HCEC 1CT (cell line): Measurements from ENCODE around the gene CHSY3.
A peak's percentile ranks its signal among the peaks of the same experiment; 100 is the strongest.

Experiments
- DNase-seq: peaks from one replicate; pipeline ENCODE4 v3.0.0-alpha.2; 2017

Gene CHSY3

DNA sequence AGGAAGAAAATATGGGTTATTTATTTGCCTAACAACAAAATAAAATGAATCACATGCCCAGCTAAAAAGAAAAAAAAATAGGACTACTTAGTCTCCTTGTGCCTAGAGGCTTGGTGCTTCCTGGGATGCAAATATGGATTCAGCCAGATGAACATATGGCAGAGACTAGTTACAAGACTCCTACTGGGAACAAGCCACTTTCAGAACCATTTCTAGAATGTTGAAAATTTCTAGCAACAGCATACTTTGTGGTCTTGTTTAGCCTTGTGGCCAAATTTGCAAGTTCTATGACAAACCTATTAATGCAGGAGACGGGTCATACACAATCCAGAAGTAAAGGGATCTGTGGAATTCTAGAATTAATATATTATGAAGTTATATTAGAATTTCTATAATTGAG is 198.7 kb downstream of the CHSY3 start:
- DNase-seq = no peak

DNA sequence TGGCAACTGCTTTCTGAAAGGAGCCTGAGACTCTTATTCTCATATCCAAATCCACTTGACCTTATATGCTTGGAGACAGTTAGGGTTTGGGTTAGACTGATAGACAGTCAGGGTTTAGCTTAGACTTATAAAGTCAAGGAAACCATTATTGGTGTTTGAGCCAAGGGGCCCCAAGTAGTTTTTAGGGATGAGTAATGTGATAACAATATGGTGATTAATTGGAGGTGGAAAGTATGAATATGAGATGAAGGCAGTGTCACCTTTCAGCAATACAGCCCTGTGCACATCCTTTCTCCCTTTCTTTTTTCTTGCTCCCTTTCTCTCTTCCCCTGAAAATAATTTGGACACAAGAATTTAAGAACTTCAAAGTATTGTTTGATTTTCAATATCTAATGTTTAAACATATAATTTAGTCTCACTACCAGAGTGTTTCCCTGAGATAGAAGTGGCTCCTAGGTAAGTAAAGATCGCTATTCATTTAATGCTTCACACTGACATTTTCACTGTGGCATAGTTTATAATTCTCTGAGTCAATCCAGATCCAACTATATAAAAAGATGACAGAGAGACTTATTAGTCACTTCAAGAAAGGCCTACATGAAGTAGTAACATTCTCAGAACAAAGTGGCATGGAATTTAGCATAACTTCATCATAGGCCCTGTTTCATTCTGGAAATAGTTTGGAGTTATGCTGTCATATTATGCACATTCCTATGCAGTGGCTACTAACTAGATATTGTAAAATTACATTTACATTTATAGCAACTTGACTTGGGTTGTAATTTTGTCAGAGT is 200.8 kb downstream of the CHSY3 start:
- peak; percentile 61 for DNase-seq

DNA sequence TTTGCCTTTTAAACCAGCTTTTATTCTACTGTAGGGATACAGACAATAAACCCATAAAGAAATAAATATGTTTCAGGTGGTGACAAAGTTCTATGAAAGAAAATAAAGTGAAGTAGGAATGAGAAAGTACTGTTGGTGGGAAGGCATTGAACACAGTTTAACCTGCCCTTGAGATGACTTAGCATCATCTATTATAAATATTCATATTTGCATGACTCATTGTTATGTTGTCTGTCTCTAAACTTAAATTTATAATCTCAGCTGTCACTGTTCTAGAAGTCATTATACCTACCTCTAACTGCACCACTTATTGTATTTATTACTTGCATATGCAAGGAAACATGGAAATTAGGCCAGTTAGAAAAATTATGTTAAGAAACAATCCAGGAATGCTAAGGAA is 202.2 kb downstream of the CHSY3 start:
- DNase-seq = peak; percentile 29

DNA sequence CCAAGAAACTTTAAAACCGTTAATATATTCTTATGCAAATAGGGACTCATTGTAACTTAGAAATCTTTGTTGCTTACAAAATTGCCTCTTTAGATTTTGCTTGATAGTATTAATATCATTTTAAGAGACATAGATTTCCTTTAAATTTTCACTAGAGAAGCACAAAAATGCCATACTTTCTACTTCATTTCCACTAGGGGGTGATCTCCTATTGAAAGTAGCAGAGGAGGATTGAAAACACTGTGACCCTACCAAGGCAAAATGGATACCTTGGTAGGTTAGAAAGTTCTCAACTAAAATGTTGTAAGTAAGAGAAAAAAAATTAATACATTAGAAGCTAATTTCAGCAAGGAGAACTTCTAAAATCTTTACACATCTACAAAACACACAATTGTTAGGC is 204.9 kb downstream of the CHSY3 start:
- DNase-seq = peak; percentile 72

- no peak for DNase-seq
These were observed 206.1 kb downstream of the CHSY3 start for GRCh38 chr5:130110328-130110727.

- peak; percentile 44 for DNase-seq
These were observed 207.5 kb downstream of the CHSY3 start for GRCh38 chr5:130111746-130112145.

GRCh38 chr5:130112246-130112645 is 208.0 kb downstream of the CHSY3 start:
- no peak for DNase-seq

DNA sequence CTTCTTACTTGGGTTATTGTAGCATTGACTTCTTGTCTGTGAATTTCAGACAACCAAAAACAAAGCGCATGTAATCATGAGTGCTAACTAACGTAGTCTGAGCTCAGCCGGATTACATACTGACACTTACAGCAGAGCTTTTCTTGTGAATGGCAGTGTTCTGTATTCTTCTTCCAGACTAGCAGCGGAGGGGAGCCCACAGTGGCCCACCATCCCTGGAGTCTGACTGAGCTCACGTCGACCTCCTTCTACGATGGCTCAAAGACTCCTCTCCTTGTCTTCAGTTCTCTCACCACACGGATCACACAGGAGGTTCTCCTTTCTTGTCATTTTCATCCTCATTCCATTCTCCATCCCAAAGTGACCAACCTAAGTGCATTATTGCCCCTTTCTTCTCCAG is 211.4 kb downstream of the CHSY3 start:
- DNase-seq = no peak

DNA sequence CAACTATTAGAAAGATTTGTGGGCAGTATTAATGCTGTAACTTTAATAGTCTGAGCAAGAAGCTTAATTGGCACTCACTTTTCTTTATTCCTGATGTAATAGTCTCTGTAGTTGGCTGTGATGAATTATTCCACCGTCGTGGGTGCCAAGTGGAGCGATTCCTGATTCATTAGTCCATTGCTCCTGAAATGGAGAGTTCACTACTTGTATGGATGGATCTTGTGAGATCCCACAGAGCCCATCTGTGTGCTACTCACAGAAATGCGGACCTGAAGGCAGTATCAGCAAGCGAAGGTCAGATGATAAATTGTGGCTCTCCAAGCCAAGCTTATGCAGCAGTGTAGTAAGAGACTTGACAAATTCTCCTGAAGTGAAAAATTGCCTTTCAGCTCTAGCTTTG is 212.2 kb downstream of the CHSY3 start:
- no peak for DNase-seq

- no peak for DNase-seq
These were observed 212.7 kb downstream of the CHSY3 start for GRCh38 chr5:130116972-130117371.

- no peak for DNase-seq
These were observed 222.5 kb downstream of the CHSY3 start for GRCh38 chr5:130126746-130127145.

- peak; percentile 89 for DNase-seq
These were observed 231.2 kb downstream of the CHSY3 start for GRCh38 chr5:130135506-130135905.

DNA sequence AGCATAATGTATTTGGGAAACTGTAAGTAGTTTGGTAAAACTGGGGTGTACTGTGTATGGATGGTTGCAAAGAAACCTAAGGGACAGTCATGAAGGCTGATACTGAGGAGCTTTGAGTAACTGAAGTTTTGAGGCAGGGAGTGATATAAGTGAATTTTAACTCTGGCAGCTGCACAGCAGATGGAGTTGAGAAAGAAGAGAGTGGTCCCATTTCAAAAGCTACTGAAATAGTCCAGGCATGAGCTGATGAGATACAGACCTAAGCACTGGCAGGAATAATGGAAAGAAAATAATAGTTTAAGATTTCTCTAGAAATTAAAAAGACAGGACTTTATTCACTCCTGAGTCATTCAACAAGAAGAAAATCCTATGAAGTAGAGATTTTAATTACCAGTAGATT is 232.0 kb downstream of the CHSY3 start:
- peak; percentile 26 for DNase-seq

DNA sequence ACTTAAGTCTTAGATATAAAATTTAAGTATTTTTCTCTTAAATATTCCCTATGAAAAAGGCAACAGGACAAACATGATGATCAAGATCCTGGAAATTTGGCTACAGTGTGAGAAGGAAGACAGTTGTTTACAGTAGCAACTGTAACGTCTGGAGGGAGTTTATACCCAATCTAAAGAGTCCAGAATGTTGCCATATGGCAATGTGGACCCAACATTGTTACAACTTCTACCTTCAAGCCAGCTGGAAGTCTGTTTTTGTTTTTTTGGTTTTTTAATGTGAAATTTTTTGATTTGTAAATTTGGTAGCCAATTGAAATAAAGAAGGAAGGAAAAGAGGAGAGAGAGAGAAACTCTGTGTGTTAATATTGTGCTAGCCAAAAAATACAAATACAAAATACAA is 233.4 kb downstream of the CHSY3 start:
- DNase-seq = peak; percentile 30

- peak; percentile 82 for DNase-seq
These were observed 234.3 kb downstream of the CHSY3 start for GRCh38 chr5:130138406-130139045.

DNA sequence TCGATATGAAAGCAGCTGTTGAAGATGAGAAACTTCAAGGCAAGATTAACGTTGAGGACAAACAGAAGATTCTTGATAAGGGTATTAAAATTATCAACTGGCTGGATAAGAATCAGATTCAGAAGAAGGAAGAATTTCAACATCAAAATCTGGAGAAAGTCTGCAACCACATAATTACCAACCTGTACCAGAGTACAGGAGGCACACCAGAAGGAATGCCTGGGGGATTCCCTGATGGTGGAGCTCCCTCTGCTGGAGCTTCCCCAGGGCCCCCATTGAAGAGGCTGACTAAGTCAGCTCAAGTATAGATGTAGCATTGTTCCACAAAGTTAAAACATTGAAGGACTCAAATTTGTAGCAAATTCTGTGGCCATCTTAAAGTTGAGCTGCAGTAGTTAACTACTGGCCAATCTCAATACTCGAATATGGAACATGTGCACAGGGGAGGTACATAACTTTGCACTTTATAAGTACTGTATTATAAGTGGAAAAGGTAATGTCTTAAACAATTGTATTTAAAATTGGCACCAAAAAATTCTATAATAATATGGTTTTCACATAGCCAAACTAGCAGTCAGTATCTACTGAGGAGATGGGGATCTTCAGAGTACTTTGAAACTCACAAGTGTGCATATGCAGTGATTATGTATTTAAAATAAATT is 237.5 kb downstream of the CHSY3 start:
- DNase-seq = peak; percentile 47

- DNase-seq = no peak
These were observed 247.0 kb downstream of the CHSY3 start for GRCh38 chr5:130151239-130151638.

DNA sequence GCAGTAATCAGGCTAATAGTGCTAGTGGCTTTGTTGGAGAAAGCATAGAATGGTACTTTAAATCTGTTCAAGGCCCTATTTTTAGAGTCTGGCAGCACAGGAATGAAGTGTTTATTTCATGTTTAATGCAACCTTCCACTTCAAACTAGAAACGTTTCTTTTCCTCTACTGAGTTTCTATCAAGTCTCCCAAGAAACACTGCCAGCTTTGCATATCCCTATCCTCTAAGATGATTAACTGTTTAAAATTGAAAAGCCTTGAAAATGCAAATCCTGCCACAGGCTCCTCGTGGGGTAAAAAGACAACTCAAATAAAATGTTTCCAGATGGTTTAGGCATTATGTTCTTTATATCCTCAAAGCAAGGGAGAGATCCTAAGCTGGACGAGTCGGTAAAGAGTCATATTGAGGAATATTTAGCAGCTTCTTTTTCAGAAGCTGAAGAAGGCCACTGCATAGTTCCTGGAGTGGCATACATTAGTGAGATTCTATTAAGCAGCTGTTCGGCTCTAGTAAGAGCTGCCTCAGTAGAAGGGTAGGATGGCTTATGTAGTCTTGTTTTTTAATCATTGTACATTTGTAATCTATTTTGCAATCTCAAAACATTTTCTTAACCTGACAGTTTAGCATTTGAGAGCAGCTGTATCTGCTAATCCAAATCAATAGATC is 251.2 kb downstream of the CHSY3 start:
- peak; percentile 13 for DNase-seq

DNA sequence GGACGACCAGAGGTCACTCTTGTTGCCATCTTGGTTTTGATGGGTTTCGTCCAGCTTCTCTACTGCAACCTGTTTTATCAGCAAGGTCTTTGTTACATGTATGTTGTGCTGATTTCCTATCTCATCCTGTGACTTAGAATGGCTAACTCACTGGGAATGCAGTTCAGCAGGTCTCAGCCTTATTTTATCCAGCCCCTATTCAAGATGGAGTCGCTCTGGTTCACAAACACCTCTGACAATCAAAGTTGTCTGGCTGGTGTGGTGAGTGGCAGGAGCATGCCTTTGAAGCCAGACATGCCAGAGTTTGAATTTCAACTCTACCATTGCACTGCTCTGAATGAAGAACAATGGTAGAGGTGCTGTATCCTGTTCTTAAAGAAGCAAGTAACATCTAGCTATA is 253.8 kb downstream of the CHSY3 start:
- DNase-seq = no peak

- no peak for DNase-seq
These were observed 255.7 kb downstream of the CHSY3 start for GRCh38 chr5:130159968-130160367.

DNA sequence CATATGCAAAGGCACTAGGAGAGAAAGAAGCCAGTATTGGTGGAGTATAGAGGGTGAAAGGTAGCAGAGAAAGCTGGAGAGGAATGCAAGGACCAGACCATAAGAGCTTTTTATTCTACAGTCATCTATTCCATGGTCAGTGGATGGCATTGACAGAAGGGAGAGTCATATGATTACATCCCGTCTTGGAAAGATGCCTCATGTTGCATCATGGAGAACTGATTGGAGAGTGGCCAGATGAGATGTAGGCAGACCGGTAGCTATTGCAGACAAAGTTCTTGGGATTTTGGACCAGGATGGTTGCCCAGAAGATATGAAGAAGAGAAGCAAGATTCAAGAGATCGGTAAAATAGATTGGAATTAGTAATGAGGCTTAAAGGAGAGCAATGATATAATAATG is 260.7 kb downstream of the CHSY3 start:
- peak; percentile 67 for DNase-seq

GRCh38 chr5:130166839-130167490 is 262.7 kb downstream of the CHSY3 start:
- DNase-seq = no peak

- DNase-seq = peak; percentile 56
These were observed 263.9 kb downstream of the CHSY3 start for GRCh38 chr5:130168211-130168610.
